Activated CD8-positive, alpha-beta memory T cell treated with anti-CD3 and anti-CD28 coated beads, Interleukin-2, amount 50 U/mL, for 24 hours (primary cell): ENCODE results near the gene BMP2.

ENCODE experiments used
- DNase-seq: peaks from one replicate; pipeline ENCODE4 v3.0.0-alpha.2; 2020; ENCODE audit errors: extremely low read depth

BMP2 gene

DNA sequence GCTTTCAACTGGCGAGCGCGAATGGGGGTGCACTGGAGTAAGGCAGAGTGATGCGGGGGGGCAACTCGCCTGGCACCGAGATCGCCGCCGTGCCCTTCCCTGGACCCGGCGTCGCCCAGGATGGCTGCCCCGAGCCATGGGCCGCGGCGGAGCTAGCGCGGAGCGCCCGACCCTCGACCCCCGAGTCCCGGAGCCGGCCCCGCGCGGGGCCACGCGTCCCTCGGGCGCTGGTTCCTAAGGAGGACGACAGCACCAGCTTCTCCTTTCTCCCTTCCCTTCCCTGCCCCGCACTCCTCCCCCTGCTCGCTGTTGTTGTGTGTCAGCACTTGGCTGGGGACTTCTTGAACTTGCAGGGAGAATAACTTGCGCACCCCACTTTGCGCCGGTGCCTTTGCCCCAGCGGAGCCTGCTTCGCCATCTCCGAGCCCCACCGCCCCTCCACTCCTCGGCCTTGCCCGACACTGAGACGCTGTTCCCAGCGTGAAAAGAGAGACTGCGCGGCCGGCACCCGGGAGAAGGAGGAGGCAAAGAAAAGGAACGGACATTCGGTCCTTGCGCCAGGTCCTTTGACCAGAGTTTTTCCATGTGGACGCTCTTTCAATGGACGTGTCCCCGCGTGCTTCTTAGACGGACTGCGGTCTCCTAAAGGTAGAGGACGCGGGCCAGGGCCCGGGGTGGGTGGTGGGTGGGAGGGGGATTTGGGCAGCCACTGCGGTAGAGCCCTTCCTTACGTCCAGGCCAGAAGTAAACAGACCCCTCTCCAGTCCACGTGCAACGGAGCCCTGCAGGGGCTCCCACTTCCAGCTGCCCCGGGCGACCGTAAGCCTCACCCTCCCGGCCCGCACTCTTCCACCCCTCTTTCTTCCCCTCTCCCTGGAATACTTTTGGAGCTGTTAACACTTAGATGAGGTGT is 998 bp downstream of the BMP2 start:
- no peak for DNase-seq

DNA sequence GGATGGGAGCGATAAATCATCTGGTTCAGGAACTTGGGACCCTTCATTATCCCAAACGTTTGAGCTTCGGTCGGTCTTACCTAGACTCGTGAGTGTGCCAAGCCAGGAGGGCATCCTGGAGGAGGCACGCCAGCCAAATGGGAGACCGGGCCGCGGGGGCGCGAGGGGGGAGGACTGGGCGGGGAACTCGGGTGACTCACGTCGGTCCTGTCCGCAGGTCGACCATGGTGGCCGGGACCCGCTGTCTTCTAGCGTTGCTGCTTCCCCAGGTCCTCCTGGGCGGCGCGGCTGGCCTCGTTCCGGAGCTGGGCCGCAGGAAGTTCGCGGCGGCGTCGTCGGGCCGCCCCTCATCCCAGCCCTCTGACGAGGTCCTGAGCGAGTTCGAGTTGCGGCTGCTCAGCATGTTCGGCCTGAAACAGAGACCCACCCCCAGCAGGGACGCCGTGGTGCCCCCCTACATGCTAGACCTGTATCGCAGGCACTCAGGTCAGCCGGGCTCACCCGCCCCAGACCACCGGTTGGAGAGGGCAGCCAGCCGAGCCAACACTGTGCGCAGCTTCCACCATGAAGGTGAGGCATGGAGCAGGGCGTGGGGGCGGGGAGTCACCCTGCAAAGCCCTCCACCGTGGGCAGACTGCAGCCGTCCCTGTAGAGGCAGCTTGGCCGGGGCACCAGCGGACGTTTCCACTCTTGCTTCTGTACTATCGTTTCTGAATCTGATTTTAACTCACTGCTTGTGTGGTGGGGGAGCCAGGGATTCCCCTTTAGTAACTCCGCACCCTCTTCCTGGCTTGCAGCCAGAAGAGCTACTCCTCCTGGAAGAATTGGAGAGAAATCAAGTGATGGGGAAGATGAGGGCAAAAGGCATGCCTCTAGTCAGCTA is 2.7 kb downstream of the BMP2 start:
- DNase-seq: no peak

DNA sequence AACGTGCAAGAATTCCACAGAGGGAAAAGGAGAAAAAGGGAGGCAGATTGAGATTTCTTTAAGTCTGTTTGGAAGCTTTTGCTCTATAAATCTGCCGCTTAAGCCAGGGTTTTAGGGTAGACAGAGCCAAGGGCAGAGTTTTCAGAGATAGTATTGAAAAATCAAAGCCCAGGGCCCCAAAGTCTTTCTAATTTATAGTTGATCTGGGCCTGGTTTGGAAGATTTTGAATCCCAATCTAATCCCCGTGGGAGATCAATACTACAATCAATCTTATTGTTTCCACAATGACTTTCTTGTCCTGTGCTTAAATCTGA is 3.3 kb downstream of the BMP2 start:
- no peak for DNase-seq

DNA sequence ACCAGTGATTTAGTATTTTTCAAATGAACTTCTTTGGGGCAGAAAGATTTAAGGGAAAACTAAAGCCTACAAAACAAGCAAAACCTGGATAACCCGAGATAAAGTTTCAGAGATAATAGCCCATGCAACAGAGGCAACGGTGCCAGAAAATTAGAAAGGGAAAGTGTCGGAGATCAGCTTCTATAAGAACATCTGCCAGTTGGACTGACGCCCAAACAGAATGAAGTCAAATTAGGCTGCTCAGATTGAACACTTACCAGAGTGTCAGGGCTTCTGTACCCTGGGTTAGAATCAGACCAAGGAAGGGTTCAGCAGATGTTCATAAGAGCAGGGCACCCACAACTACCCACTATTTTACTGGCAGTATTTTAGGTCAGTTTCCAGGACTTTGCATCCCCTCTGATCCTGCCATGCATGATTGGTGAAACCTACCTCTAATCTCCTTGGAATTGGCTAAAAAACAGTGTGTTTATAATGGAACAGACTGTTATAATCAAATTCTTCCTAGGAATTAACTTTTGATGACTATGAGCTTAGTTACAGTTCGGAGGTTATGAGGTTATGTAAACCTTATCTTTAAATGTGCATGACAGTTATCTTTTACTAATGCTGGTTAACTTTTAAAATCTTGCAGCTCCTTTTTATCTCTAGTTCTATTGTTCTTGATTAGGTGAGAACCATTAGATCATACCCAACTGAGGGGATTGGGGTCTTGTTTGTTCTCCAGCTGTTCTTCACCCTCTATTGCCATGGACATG is 13.1 kb downstream of the BMP2 start:
- no peak for DNase-seq

DNA sequence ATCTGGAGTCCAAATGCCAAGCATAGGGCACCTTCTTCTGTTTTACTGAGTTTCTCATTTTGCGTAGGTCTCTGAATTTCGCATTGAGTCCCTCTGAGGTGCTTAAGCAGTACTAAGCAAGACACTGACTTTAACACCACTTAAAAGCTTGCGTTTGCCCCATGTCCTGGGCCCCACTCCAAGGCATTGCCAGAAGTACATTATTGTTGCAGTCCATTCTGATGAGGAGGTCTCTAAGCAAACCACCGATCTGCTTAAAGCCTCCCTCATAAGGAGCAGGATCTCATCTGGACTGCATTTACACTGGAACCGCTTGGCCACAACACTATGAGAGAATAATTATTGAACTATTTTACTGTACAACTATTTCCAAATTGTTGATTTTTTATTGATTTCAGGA is 16.3 kb downstream of the BMP2 start:
- DNase-seq: no peak

DNA sequence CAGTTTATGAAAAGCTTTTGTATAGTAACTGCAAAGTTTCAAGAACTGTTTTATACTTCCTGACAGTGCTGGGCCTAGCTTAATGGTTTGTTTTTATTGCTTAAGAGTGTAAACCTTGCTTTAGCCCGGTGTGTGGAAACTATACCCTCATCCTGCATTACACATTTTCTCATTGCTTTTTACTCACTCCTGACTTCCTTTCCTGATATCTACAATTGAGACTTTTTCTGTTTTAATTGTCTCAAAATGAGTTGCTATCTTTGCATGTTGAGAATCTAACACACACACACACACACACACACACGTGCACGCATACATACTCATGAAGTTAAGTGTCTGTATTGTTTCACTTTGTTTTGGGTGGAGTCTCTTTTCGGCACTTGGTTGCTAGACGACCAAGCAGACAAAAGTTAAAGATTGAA is 16.7 kb downstream of the BMP2 start:
- DNase-seq: no peak

DNA sequence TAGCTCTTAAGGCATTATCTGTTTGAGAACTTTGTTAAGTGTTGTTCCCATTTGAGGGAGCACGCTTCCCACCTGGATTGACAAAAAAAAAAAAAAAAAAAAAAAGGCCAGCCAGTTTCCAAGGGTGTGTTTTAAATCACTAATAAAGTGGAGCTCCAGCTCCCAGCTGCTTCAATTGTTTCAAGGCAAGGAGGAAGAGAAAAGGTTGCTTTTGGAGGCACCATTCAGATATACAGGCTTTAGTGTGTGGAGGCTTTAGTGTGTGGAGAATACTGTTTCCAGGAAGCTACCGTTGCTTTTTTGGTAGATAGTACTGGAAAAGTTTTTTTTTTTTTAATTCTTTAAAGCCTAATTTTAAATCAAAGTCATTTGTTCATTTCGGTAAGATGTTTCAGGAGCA is 17.3 kb downstream of the BMP2 start:
- DNase-seq: no peak

DNA sequence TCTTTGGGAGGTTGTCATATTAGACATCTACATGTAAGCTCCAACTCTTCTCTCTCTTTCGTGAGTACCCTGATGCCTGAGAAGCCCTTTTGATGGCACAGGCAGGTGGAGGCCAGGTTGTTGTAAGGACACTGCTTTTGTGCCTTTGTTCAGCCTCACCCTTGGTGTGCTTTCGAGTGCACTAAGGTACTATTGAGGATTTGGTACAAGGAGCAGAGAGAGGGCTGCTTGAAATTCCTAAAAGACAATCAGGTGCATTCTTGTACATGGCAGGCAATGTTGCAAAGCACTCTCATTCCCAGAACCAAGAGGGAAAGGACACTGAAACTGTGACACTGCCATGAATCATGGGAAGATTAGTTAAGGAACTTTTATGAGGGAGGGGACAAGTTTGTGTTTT is 19.1 kb downstream of the BMP2 start:
- DNase-seq: no peak

DNA sequence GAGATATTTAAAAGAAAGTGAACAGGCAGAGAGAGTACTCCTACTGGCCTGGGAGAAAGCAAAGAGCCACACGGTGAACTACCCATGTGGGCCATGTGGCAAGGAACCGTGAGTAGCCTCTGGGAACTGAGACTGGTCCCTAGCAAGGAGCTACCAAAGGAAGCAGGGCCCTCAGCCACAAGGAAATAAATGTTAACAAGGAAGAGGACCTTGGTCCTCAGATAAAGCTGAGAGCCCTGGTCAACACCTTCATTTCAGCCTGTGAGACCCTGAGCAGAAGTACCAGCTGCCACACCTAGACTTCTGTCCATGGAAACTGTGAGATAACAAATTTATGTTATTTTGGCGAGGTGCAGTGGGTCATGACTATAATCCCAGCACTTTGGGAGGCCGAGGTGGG is 25.3 kb downstream of the BMP2 start:
- DNase-seq: no peak

DNA sequence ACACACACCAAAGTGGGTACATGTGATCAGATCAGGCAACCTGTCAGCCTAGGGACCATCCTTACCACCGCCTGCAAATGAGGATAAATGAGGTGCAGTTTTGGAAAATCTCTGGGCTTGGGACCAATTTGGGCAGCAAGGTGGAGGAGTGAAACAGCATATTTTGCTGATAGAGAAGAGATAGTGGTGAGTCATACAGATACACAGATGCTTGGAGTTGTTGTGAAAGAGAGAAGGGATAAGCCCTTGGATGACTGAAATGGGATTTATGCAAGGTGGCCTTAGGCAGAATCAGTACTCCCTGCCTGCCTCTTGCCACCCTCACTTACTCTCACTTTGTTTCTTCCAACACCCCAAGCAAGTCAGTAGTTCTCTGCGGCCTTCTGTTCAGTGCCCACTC is 34.7 kb downstream of the BMP2 start:
- no peak for DNase-seq

DNA sequence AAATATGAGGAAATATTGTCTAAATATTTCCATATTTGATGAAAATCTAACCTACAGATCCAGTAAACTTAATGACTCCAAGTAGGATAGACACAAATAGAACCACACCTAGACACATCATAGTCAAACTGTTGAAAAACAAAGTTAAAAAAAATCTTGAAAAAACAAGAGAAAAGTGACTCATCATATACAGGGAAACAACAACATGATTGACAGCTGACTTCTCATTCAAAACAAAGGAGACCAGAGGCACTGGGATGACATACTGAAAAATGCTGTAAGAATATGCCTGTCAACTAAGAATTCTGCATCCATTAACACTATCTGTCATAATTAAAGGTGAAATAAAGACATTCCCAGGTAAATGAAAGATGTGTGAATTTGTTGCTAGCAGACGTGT is 38.8 kb downstream of the BMP2 start:
- DNase-seq: no peak

DNA sequence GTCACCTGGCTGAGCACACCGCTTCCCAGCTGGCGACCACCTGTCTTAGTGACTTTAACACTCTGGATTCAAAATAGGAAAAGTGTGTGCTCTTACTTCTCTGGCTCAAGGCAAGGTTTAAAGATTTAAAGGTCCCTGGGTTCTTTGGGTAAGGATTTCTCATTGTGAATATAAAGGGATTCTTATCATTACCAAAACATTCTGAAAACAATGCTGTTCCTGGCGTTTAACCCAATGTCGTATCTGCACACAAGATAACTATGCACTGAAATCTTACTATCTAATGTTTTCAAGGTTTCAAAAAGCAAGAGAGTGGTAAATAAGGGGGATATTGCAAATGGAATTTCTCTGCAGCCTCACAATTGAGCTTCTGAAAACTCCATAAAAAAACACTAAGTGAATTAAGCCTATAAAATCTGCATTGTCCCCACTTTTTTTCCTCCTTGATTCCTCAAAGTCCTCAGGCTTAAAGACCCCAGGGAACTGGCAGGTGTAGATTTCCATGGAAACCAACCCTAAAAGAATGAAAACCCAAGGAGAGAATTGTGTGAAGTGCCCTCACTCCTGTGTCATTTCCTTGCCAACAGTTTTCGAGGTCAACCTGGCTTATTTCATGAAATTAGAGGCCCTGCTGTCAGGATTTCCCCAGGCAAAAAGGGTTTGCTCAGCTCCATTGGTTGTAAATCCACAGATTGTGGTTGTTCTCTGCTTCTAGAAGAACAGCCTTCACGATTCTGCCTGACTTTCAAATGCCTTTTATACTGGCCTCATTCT is 44.0 kb downstream of the BMP2 start:
- no peak for DNase-seq

DNA sequence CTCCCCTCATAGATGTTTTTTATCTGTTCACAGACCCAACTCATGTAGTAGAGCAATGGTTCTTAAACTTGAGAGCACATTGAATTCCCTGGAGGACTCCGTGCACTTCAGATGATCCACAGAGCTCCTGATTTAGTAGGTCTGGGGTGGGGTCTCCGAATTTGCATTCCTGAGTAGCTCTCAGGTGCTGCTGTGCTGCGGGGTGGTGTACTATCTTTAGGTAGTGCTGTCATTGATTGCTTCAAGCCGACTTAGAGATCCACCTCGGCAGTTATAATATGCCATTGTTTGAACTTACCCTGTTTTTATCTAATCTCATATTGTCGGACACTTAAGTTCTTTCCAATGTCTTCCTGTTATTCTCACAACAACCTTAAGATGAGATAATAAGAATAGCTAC is 45.0 kb downstream of the BMP2 start:
- no peak for DNase-seq

DNA sequence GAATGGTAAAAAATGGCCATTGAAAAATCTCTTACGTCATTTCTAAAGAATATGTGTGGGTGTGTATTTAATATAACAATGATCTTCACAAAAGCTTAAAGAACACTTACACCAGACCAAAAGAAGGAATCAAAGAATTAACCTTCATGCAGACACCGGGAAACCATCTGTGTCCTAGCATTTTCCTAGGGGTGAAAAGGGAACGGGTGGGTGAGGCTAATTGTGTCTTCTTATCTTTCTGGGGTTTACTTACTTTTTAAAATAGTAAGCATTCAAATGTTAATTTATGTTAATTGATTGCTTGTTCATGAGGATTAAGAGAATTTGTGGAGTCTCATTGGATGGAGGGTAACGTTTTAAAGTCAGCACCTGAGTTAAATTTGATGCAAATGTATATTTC is 47.5 kb downstream of the BMP2 start:
- no peak for DNase-seq

DNA sequence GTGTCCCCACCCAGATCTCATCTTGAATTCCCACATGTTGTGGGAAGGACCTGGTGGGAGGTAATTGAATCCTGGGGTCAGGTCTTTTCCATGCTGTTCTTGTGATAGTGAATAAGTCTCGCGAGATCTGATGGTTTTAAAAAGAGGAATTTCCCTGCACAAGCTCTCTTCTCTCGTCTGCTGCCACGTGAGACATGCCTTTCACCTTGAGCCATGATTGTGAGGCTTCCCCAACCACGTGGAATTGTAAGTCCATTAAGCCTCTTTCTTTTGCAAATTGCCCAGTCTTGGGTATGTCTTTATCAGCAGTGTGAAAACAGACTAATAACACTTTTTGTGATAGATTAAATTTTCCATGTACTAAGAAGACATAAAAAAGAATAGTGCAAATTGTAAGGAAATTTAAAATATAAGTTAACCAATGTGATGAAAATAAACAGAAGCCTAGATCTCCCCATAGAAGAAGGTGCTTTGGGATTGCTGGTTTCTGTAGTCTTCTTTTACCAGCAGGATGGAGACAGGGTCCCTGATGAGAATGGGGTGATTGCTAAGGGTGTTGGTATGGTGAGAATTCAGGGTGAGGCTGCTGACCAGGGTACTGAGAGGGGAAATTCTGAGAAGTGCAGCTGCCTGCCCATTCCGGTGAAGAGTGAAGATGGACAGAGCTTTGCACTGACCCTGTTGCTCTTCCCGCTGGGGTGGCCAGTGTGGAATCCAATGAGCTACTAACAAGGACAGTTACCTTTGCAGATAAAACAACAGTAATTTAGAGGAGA is 50.7 kb downstream of the BMP2 start:
- no peak for DNase-seq

DNA sequence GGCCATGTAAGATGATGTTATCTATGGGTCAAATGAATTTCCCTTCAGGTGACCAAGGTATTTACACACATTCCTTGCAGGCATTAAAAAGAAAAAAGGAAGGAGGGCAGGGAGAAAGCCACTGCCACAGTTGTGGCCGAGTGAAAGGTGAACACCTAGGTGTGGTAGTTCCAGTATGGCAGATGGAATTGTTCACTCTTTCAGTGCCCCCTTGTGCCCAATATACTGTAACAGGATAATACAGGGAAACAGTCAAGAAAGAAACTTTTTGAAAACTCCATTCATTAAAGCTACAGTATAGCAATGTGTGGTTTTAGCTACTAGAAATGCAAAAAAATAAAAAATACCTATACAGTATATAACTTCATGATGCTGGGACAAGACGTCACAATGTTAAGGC is 52.1 kb downstream of the BMP2 start:
- no peak for DNase-seq

DNA sequence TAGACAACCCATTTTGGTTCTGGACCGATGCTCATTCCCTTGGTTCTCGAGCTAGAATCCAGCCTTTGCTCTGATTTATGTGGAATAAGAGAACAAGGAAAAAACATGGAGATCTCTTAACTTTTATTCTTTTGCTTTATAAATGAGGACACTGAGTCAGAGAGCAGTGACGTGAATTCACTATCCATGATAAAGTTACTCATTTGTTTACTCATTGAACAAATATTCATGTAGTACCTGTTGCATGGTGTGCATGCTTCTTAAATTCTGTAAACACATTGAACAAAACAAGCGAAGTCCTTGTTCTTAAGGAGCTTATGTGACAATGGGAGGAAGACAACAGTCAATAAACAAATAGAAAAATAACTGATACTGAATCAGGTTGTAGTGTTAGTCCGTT is 56.9 kb downstream of the BMP2 start:
- no peak for DNase-seq

DNA sequence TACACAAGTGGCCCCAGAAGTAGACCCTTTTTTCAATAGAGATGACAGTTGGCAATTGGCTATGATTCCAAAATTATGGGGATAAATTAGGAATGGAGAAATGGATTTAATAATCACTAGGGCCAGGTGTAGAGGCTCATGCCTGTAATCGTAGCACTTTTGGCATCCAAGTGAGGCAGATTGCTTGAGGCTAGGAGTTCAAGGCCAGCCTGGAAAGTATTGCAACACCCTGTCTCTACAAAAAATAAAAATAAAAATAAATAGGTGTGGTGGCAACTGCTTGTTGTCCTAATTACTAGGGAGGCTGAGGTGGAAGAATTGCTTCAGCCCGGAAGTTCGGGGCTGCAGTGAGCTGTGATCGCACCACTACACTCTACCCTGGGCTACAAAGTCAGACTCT is 60.0 kb downstream of the BMP2 start:
- DNase-seq: no peak

DNA sequence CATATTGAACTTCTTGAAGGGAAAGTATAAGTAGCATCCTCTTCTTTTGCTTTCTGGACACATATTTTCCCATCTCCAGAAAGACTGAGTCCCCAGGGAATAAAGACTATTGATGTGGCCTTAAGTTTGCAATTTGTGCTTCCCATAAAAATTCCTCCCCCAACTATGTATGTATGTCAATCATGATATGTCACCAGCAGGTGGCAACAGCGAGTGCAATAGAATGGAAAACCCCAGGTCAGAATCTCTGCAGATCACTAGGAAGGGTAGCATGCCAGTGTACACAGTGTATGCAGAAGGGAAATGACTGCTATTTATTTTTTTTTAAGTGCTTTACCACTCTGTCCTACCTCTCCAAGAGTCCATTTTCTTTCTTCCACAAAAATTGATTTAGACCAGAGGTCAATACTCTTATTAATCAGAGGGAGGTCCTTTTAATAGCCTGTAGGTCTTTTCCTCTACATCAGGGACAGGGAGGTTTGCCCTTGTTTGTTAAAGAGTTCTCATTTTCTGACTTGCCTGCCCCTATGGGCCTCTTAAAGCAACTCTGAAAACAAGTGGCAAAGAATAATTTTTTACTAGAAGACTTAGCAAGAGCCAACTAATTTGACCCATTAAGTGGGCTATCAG is 61.4 kb downstream of the BMP2 start:
- DNase-seq: no peak

DNA sequence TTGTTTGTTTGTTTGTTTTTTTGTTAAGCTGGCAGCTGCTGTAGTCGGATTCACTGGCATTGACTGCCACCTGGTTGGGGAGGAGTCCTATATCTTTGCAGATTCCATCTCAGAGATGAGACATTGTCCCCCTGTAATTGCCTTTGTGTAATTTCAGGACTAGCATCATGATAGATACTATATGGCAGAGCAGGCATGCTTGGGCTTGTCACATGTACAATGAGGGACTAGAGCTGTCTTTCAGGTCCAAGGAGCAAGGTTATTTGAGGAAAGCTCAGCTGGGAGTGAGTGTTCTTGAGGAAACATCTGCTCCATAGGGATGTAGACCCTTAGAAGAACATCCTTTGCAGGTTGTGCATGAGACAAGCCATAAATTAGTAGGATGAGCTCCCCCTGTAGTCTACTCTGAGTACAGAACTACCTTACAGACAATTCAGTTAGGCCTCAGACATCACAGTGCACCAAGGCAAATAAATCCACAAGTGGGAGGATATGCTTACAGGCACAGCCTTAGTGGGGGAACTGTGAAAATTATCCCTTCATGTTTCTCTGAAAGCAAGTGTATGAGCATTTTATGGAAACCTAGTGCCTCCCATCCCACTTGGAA is 62.1 kb downstream of the BMP2 start:
- no peak for DNase-seq
